Panc1 (cell line): ENCODE measurements around the gene MTHFS. TPM values are rescaled to one million over a fixed set of nuclear protein-coding genes. Genes with fewer than 3 reads are reported as not detected.

Source experiments
- ATAC-seq: fragments of 200-7000 bp; cut with Tn5 transposase; 2 replicates; pipeline ENCODE4 v1.9.1; 2020; ENCODE audit warnings: mild to moderate bottlenecking, moderate library complexity
- BruUV-seq: library from RNA; stranded (reverse); fragments of 400-500 nt; replicated peaks from 2 replicates; lab custom pipeline; 2021; lab: Mats Ljungman, UMichigan
- CTCF ChIA-PET: fragments of 300-600 bp; sonication (Branson Sonifier 250); formaldehyde crosslinking; loops from one replicate; lab custom pipeline; 2022; ENCODE audit warnings: antibody characterized with exemption; lab: Charles Lee
- POLR2A ChIA-PET: fragments of 300-600 bp; sonication (Branson Sonifier 250); formaldehyde crosslinking; loops from one replicate; lab custom pipeline; 2022; ENCODE audit warnings: antibody characterized with exemption; lab: Charles Lee
- DNase-seq: peaks from one replicate; pipeline ENCODE4 v3.0.0-alpha.2; 2010; ENCODE audit warnings: low read depth, low spot score
- H3K27ac ChIP-seq: 2 replicates; pipeline ENCODE4 v1.5.1; 2011; ENCODE audit warnings: mild to moderate bottlenecking, low read length, inconsistent platforms
- H3K27me3 ChIP-seq: fragments of 200-500 bp; sonication (Bioruptor generic); 2 replicates; pipeline ENCODE4 v1.6.0; 2014; ENCODE audit warnings: low read length, inconsistent platforms; ENCODE audit not compliant: control insufficient read depth, insufficient read depth
- H3K36me3 ChIP-seq: fragments of 200-500 bp; sonication (Bioruptor generic); 2 replicates; pipeline ENCODE4 v1.5.1; 2014; ENCODE audit warnings: inconsistent platforms, mild to moderate bottlenecking, low read length, moderate library complexity; ENCODE audit not compliant: control insufficient read depth, insufficient read depth
- H3K4me1 ChIP-seq: 2 replicates; pipeline ENCODE4 v1.5.1; 2011; ENCODE audit warnings: inconsistent platforms, mild to moderate bottlenecking, low read length, moderate library complexity; ENCODE audit not compliant: control insufficient read depth, insufficient read depth
- H3K4me3 ChIP-seq, 2 experiments: 2 replicates each; pipeline ENCODE4 v1.5.1; 2011 to 2012; ENCODE audit warnings: low read depth in 2 of 2, low read length in 2 of 2, mild to moderate bottlenecking in 2 of 2, inconsistent platforms in 1 of 2, moderate library complexity in 1 of 2
- H3K9me3 ChIP-seq: fragments of 200-500 bp; sonication (Bioruptor generic); 2 replicates; pipeline ENCODE4 v1.5.1; 2014; ENCODE audit warnings: low read depth, mild to moderate bottlenecking, inconsistent platforms, low read length, moderate library complexity; ENCODE audit not compliant: control insufficient read depth, insufficient read depth
- POLR2AphosphoS5 ChIP-seq: IDR thresholded peaks from 2 replicates; pipeline ENCODE4 v1.6.1; 2012; ENCODE audit warnings: mild to moderate bottlenecking, low read depth, low read length, moderate library complexity
- REST ChIP-seq, 2 experiments: IDR thresholded peaks; 2 replicates each; pipeline ENCODE4 v1.6.1; 2011 to 2012; ENCODE audit warnings: low read depth in 2 of 2, control low read depth in 1 of 2, low read length in 1 of 2, mild to moderate bottlenecking in 1 of 2, moderate library complexity in 1 of 2; ENCODE audit not compliant: insufficient read depth in 1 of 2
- SIN3A ChIP-seq: IDR thresholded peaks from 2 replicates; pipeline ENCODE4 v1.6.1; 2012; ENCODE audit warnings: low read depth, mild to moderate bottlenecking, low read length, moderate library complexity, borderline replicate concordance; ENCODE audit not compliant: insufficient read depth
- TCF7L2 ChIP-seq: IDR thresholded peaks from 2 replicates; pipeline ENCODE4 v1.6.1; 2011; ENCODE audit warnings: mild to moderate bottlenecking, low read depth, low read length, inconsistent platforms
- in situ Hi-C: cut with HindIII; loops from 2 replicates; pipeline ENCODE4 v1.10.0; 2016; ENCODE audit warnings: low sequenced_read_pairs, low pct_unique_long_range_greater_than_20kb
- intact Hi-C: fragments of 100-400 bp; cut with micrococcal nuclease; formaldehyde crosslinking; loops from one replicate; pipeline ENCODE4 v1.10.0; 2022; ENCODE audit not compliant: unreplicated experiment
- total RNA-seq: library from RNA; stranded (reverse); gene quantifications from one replicate; pipeline ENCODE4 v1.2.1, GENCODE V29; 2021; ENCODE audit not compliant: unreplicated experiment
- TF ChIP-seq, protein P1 (sequence below): fragments of 450-650 bp; IDR thresholded peaks from 2 replicates; pipeline ENCODE4 v1.5.1; 2017; ENCODE audit warnings: mild to moderate bottlenecking

MTHFS gene
- total RNA-seq, 1 experiment from 2014 or later: 50.0 TPM

DNA sequence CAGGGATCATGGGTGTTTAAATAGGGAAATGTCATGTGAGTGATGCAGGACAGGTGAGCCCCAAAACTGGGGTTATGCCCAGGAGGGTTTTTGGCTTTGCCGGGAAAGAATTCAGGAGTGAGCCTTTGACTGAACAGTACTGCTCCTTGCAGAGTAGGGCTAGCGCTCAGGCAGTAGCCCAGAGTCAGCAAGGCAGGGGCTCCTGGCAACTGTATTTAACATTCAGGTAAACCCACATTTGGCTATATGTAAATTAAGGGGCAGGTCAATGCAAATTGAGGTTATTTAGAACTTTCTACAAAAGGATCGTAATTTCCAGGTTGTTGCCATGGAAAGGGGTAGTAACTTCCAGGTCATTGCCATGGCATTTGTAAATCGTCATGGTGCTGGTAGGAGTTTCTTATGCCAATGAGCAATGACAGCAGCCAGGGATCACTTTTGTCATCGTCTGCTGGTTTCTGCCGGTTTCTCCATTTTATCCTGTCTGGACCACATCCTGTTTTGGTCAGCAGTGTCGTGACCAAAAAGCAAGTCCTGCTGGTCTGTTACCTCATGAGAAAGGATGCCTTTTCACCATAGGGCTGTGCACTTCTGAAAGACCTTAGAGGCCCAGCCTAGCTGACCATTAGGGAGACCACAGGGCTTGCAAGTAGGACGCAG, 24.3 kb downstream of the MTHFS start:
- Histone ChIP-seq H3K36me3 (peaks cover 2% of the 10 kb centered on the region; the same call in 1 of the 2 replicates), H3K4me3 (no peak overlapping the region), H3K9me3 (peaks cover 14% of the 10 kb centered on the region; the same call in 1 of the 2 replicates), H3K27ac (no peak overlapping the region), H3K4me1 (peaks cover 13% of the 10 kb centered on the region), H3K27me3 (no peaks in the 10 kb centered on the region)
- ATAC-seq (no peak), DNase-seq (no peak)
- ChIA-PET CTCF (interaction anchor here (0.6 kb wide), 1 partner anchor 72 kb away, joined by 8 read pairs; no protein-coding TSS in a partner anchor), POLR2A (no interaction called here)
- TF ChIP-seq, protein P1, sequence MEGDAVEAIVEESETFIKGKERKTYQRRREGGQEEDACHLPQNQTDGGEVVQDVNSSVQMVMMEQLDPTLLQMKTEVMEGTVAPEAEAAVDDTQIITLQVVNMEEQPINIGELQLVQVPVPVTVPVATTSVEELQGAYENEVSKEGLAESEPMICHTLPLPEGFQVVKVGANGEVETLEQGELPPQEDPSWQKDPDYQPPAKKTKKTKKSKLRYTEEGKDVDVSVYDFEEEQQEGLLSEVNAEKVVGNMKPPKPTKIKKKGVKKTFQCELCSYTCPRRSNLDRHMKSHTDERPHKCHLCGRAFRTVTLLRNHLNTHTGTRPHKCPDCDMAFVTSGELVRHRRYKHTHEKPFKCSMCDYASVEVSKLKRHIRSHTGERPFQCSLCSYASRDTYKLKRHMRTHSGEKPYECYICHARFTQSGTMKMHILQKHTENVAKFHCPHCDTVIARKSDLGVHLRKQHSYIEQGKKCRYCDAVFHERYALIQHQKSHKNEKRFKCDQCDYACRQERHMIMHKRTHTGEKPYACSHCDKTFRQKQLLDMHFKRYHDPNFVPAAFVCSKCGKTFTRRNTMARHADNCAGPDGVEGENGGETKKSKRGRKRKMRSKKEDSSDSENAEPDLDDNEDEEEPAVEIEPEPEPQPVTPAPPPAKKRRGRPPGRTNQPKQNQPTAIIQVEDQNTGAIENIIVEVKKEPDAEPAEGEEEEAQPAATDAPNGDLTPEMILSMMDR: no peak
- TF ChIP-seq SIN3A: no peak
- no peak for TF ChIP-seq REST (IDR thresholded peaks at IDR 0.05; ENCODE audit: insufficient read depth in 1 of 2, low read depth in 2 of 2, low read length in 1 of 2)
- no peak for TF ChIP-seq TCF7L2
- TF ChIP-seq POLR2AphosphoS5: no peak
- no TSS peak for BruUV-seq
- intact Hi-C loops: no loop called here
- in situ Hi-C loops: no loop called here

GRCh38 chr15:79868554-79868953, 28.3 kb downstream of the MTHFS start:
- TF ChIP-seq TCF7L2 (no peak), REST (IDR thresholded peaks at IDR 0.05; ENCODE audit: insufficient read depth in 1 of 2, low read depth in 2 of 2, low read length in 1 of 2) (no peak), POLR2AphosphoS5 (no peak), SIN3A (no peak)
- TF ChIP-seq, protein P1: no peak
- no peak overlapping the region for H3K4me3 ChIP-seq
- peaks cover 2% of the 10 kb centered on the region for H3K4me1 ChIP-seq
- DNase-seq (no peak), ATAC-seq (no peak)
- ChIA-PET POLR2A (no interaction called here), CTCF (interaction anchor here (0.5 kb wide), 1 partner anchor 82 kb away, joined by 5 read pairs; no protein-coding TSS in a partner anchor)
- peaks cover 2% of the 10 kb centered on the region; the same call in 1 of the 2 replicates for H3K36me3 ChIP-seq
- no peaks in the 10 kb centered on the region for H3K9me3 ChIP-seq
- intact Hi-C loops: no loop called here
- in situ Hi-C loops: no loop called here
- H3K27me3 ChIP-seq: no peaks in the 10 kb centered on the region
- H3K27ac ChIP-seq: no peak overlapping the region
- BruUV-seq: no TSS peak
